ENCODE measurements around the gene SOS2. TPM values are rescaled to one million over a fixed set of nuclear protein-coding genes. Genes with fewer than 3 reads are reported as not detected.
"Not testable (repeated sequence)": the region's sequence is repeated elsewhere in the genome, so short reads cannot be mapped to it uniquely, and the experiment has no call there.

SOS2 gene
- total RNA-seq, 2 experiments from 2014 or later: 18.0 to 19.7 TPM

- Mint-ChIP-seq H3K9me3 (ENCODE audit: low read depth) (no peaks in the 10 kb centered on the region), H3K4me3 (peak overlapping the region; percentile 52), H3K36me3 (peaks cover 17% of the 10 kb centered on the region), H3K4me1 (peaks cover 93% of the 10 kb centered on the region), H3K27ac (peak overlapping the region; percentile 95), H3K27me3 (no peaks in the 10 kb centered on the region)
- no peak for ATAC-seq
- no peak for DNase-seq
- CTCF ChIA-PET: interaction anchor here (0.8 to 5.2 kb wide), 11 partner anchors 10 to 225 kb away, joined by 3 to 30 read pairs (median 7); no protein-coding TSS in a partner anchor
Measured at GRCh38 chr14:50086321-50086711, 145.1 kb downstream of the SOS2 start.

GRCh38 chr14:50085570-50086320, 145.6 kb downstream of the SOS2 start:
- Mint-ChIP-seq H3K27ac (peak overlapping the region; percentile 95), H3K36me3 (peaks cover 12% of the 10 kb centered on the region), H3K27me3 (no peaks in the 10 kb centered on the region), H3K9me3 (ENCODE audit: low read depth) (no peaks in the 10 kb centered on the region), H3K4me1 (peaks cover 91% of the 10 kb centered on the region), H3K4me3 (peak overlapping the region; percentile 52)
- CTCF ChIA-PET: interaction anchor here (0.8 to 5.2 kb wide), 13 partner anchors 10 to 234 kb away, joined by 3 to 30 read pairs (median 5); partner anchors contain the start of gene NEMF
- DNase-seq (peak; percentile 56), ATAC-seq (no peak)

GRCh38 chr14:50084666-50085065, 146.7 kb downstream of the SOS2 start:
- Mint-ChIP-seq H3K36me3 (peaks cover 5% of the 10 kb centered on the region), H3K9me3 (ENCODE audit: low read depth) (no peaks in the 10 kb centered on the region), H3K4me3 (no peak overlapping the region), H3K4me1 (peaks cover 86% of the 10 kb centered on the region), H3K27ac (peak overlapping the region; percentile 95), H3K27me3 (no peaks in the 10 kb centered on the region)
- CTCF ChIA-PET: interaction anchor here (0.8 to 5.2 kb wide), 8 partner anchors 16 to 233 kb away, joined by 3 to 30 read pairs (median 8); partner anchors contain the start of gene NEMF
- ATAC-seq (no peak), DNase-seq (no peak)

GRCh38 chr14:50083467-50084337, 147.7 kb downstream of the SOS2 start:
- CTCF ChIA-PET: interaction anchor here (1.1 to 5.2 kb wide), 12 partner anchors 9 to 222 kb away, joined by 5 to 39 read pairs (median 8); no protein-coding TSS in a partner anchor
- Mint-ChIP-seq H3K27ac (peak overlapping the region; percentile 95), H3K9me3 (ENCODE audit: low read depth) (no peaks in the 10 kb centered on the region), H3K27me3 (no peaks in the 10 kb centered on the region), H3K4me1 (peaks cover 87% of the 10 kb centered on the region), H3K36me3 (peaks cover 9% of the 10 kb centered on the region), H3K4me3 (peak overlapping the region; percentile 81)
- DNase-seq (peak; percentile 77), ATAC-seq (peak; percentile 58)

GRCh38 chr14:50082784-50083466, 148.5 kb downstream of the SOS2 start:
- DNase-seq (peak; percentile 95), ATAC-seq (peak; percentile 78)
- H3K27ac Mint-ChIP-seq: peak overlapping the region; percentile 95
- H3K4me3 Mint-ChIP-seq: peak overlapping the region; percentile 81
- peaks cover 10% of the 10 kb centered on the region for H3K36me3 Mint-ChIP-seq
- no peaks in the 10 kb centered on the region for H3K27me3 Mint-ChIP-seq
- CTCF ChIA-PET: interaction anchor here (1.0 to 3.9 kb wide), 17 partner anchors 10 to 221 kb away, joined by 3 to 39 read pairs (median 7); partner anchors contain the start of gene ARF6
- peaks cover 80% of the 10 kb centered on the region for H3K4me1 Mint-ChIP-seq
- H3K9me3 Mint-ChIP-seq (ENCODE audit: low read depth): no peaks in the 10 kb centered on the region

- Mint-ChIP-seq H3K4me1 (peaks cover 77% of the 10 kb centered on the region), H3K27me3 (no peaks in the 10 kb centered on the region), H3K9me3 (ENCODE audit: low read depth) (no peaks in the 10 kb centered on the region), H3K36me3 (peaks cover 12% of the 10 kb centered on the region), H3K4me3 (peak overlapping the region; percentile 81), H3K27ac (peak overlapping the region; percentile 95)
- ATAC-seq: peak; percentile 40
- CTCF ChIA-PET: interaction anchor here (0.6 to 3.9 kb wide), 22 partner anchors 10 to 229 kb away, joined by 3 to 39 read pairs (median 6); partner anchors contain the start of gene ARF6
- peak; percentile 75 for DNase-seq
Measured at GRCh38 chr14:50082308-50082742, 149.1 kb downstream of the SOS2 start.

GRCh38 chr14:50079103-50079502, 152.3 kb downstream of the SOS2 start:
- H3K4me3 Mint-ChIP-seq; DNase-seq; H3K27ac Mint-ChIP-seq; ATAC-seq; CTCF ChIA-PET; H3K9me3 Mint-ChIP-seq (ENCODE audit: low read depth); H3K27me3 Mint-ChIP-seq: not testable (repeated sequence)
- Mint-ChIP-seq H3K4me1 (peaks cover 57% of the 10 kb centered on the region), H3K36me3 (peaks cover 23% of the 10 kb centered on the region)

- H3K4me3 Mint-ChIP-seq; H3K9me3 Mint-ChIP-seq (ENCODE audit: low read depth); H3K27me3 Mint-ChIP-seq; DNase-seq; CTCF ChIA-PET; ATAC-seq; H3K27ac Mint-ChIP-seq: not testable (repeated sequence)
- Mint-ChIP-seq H3K4me1 (peaks cover 38% of the 10 kb centered on the region), H3K36me3 (peaks cover 33% of the 10 kb centered on the region)
Measured at GRCh38 chr14:50073663-50074062, 157.7 kb downstream of the SOS2 start.

GRCh38 chr14:50072395-50072794, 159.0 kb downstream of the SOS2 start:
- Mint-ChIP-seq H3K9me3 (ENCODE audit: low read depth) (no peaks in the 10 kb centered on the region), H3K27me3 (no peaks in the 10 kb centered on the region), H3K27ac (no peak overlapping the region), H3K36me3 (peaks cover 36% of the 10 kb centered on the region), H3K4me1 (peaks cover 41% of the 10 kb centered on the region), H3K4me3 (no peak overlapping the region)
- ATAC-seq (no peak), DNase-seq (no peak)
- CTCF ChIA-PET: interaction anchor here (0.8 to 1.9 kb wide), 3 partner anchors 10 to 154 kb away, joined by 3 to 8 read pairs (median 4); no protein-coding TSS in a partner anchor

- Mint-ChIP-seq H3K27ac (no peak overlapping the region), H3K4me1 (peaks cover 40% of the 10 kb centered on the region), H3K9me3 (ENCODE audit: low read depth) (no peaks in the 10 kb centered on the region), H3K36me3 (peaks cover 35% of the 10 kb centered on the region), H3K4me3 (no peak overlapping the region), H3K27me3 (no peaks in the 10 kb centered on the region)
- CTCF ChIA-PET: interaction anchor here (0.8 to 1.9 kb wide), 6 partner anchors 11 to 153 kb away, joined by 3 to 8 read pairs (median 3); no protein-coding TSS in a partner anchor
- DNase-seq (no peak), ATAC-seq (no peak)
Measured at GRCh38 chr14:50070840-50071548, 160.4 kb downstream of the SOS2 start.

- CTCF ChIA-PET: interaction anchor here (0.8 to 1.7 kb wide), 5 partner anchors 31 to 218 kb away, joined by 3 to 5 read pairs (median 5); partner anchors contain the start of gene NEMF
Measured at GRCh38 chr14:50070230-50070629, 161.1 kb downstream of the SOS2 start.

GRCh38 chr14:50069325-50069724, 162.1 kb downstream of the SOS2 start:
- H3K27me3 Mint-ChIP-seq: no peaks in the 10 kb centered on the region
- peaks cover 53% of the 10 kb centered on the region for H3K4me1 Mint-ChIP-seq
- H3K36me3 Mint-ChIP-seq: peaks cover 30% of the 10 kb centered on the region
- no peak overlapping the region for H3K4me3 Mint-ChIP-seq
- CTCF ChIA-PET: interaction anchor here (1.5 to 1.6 kb wide), 4 partner anchors 13 to 217 kb away, joined by 3 to 5 read pairs (median 5); partner anchors contain the start of gene NEMF
- no peak for DNase-seq
- ATAC-seq: no peak
- no peaks in the 10 kb centered on the region for H3K9me3 Mint-ChIP-seq (ENCODE audit: low read depth)
- H3K27ac Mint-ChIP-seq: no peak overlapping the region

More at GRCh38 chr14:50070230-50070629, 161.1 kb downstream of the SOS2 start:
- no peak overlapping the region for H3K4me3 Mint-ChIP-seq
- peaks cover 45% of the 10 kb centered on the region for H3K4me1 Mint-ChIP-seq
- DNase-seq (no peak), ATAC-seq (no peak)
- H3K9me3 Mint-ChIP-seq (ENCODE audit: low read depth): no peaks in the 10 kb centered on the region
- H3K36me3 Mint-ChIP-seq: peaks cover 32% of the 10 kb centered on the region
- H3K27me3 Mint-ChIP-seq: no peaks in the 10 kb centered on the region
- H3K27ac Mint-ChIP-seq: no peak overlapping the region

Data from activated CD8-positive, alpha-beta memory T cell treated with anti-CD3 and anti-CD28 coated beads, Interleukin-2, amount 10 ng/mL, durations not matched to agents 7 days and 5 days (primary cell).